ENCODE data around the gene NCOA3. TPM values are rescaled to one million over a fixed set of nuclear protein-coding genes. Genes with fewer than 3 reads are reported as not detected.

The NCOA3 gene
- total RNA-seq, 1 experiment from 2014 or later: 25.9 TPM

DNA sequence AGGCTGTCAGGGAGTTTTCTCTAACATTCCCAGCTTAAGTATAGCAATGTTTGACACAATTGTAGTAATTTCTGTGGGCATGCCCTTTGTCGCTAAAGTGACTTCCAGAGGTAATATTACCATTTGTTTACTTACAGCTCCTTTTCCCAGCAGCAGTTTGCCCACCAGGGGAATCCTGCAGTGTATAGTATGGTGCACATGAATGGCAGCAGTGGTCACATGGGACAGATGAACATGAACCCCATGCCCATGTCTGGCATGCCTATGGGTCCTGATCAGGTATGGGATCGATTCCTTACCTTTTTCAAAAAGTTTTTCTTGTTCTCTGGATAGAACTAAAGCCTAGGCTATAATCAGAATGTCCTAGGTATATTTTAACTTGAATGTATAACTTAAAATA, 151.1 kb downstream of the NCOA3 start:
- no peaks in the 10 kb centered on the region for H3K27me3 ChIP-seq (ENCODE audit: insufficient read depth, low read length)
- H2AFZ ChIP-seq (ENCODE audit: low read depth, low read length, poor library complexity, severe bottlenecking): no peak overlapping the region
- no peaks in the 10 kb centered on the region for H4K20me1 ChIP-seq (ENCODE audit: insufficient read depth)
- DNase-seq (ENCODE audit: low read depth, low spot score) (no peak), ATAC-seq (no peak)
- no TSS peak for BruUV-seq (replicated peaks)
- no peak overlapping the region for H3K9ac ChIP-seq (ENCODE audit: low read length)
- TF ChIP-seq POLR2AphosphoS5 (IDR thresholded peaks at IDR 0.05; ENCODE audit: low read depth, low read length) (no peak), CBX3 (IDR thresholded peaks at IDR 0.05; ENCODE audit: low read depth) (no peak), POLR2A (IDR thresholded peaks at IDR 0.05; ENCODE audit: borderline replicate concordance, extremely low read depth, insufficient read depth, insufficient read length) (no peak), SIN3A (IDR thresholded peaks at IDR 0.05; ENCODE audit: low read depth) (no peak)
- TF ChIP-seq, protein P1, sequence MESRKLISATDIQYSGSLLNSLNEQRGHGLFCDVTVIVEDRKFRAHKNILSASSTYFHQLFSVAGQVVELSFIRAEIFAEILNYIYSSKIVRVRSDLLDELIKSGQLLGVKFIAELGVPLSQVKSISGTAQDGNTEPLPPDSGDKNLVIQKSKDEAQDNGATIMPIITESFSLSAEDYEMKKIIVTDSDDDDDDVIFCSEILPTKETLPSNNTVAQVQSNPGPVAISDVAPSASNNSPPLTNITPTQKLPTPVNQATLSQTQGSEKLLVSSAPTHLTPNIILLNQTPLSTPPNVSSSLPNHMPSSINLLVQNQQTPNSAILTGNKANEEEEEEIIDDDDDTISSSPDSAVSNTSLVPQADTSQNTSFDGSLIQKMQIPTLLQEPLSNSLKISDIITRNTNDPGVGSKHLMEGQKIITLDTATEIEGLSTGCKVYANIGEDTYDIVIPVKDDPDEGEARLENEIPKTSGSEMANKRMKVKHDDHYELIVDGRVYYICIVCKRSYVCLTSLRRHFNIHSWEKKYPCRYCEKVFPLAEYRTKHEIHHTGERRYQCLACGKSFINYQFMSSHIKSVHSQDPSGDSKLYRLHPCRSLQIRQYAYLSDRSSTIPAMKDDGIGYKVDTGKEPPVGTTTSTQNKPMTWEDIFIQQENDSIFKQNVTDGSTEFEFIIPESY (IDR thresholded peaks at IDR 0.05; ENCODE audit: extremely low read depth, insufficient replicate concordance, low read length): no peak
- TF ChIP-seq, protein P2, sequence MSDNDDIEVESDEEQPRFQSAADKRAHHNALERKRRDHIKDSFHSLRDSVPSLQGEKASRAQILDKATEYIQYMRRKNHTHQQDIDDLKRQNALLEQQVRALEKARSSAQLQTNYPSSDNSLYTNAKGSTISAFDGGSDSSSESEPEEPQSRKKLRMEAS (IDR thresholded peaks at IDR 0.05): no peak
- no peak overlapping the region for H3K4me2 ChIP-seq (ENCODE audit: low read length)
- ChIA-PET RAD21 (ENCODE audit: low non-redundant PET in 1 of 2, low total read pairs in 2 of 2, uncharacterized antibody in 2 of 2, unreplicated experiment in 2 of 2) (no interaction called here), CTCF (no interaction called here), POLR2A (no interaction called here)
- H3K9me2 ChIP-seq (ENCODE audit: insufficient read depth): no peaks in the 10 kb centered on the region
- intact Hi-C loops (cut with micrococcal nuclease): no loop called here
- H3K36me3 ChIP-seq (ENCODE audit: control insufficient read depth in 1 of 2, insufficient read depth in 2 of 2, low read length in 2 of 2): peaks cover 14 to 17% of the 10 kb centered on the region in 2 experiments; a peak in 3 of 4 replicates
- H3K79me2 ChIP-seq (ENCODE audit: insufficient read depth, low read length): no peaks in the 10 kb centered on the region
- H3K9me3 ChIP-seq (ENCODE audit: control insufficient read depth in 1 of 2, insufficient read depth in 1 of 2, low read depth in 1 of 2, low read length in 2 of 2): no peaks in the 10 kb centered on the region
- no peak overlapping the region for H3K4me3 ChIP-seq (replicated peaks in 1 of 2; ENCODE audit: low read depth in 1 of 2, low read length in 2 of 2)
- no peak overlapping the region for H3K27ac ChIP-seq (ENCODE audit: low read depth, low read length)
- H3K4me1 ChIP-seq (ENCODE audit: control insufficient read depth in 1 of 2, insufficient read depth in 2 of 2, low read length in 2 of 2): no peaks in the 10 kb centered on the region

DNA sequence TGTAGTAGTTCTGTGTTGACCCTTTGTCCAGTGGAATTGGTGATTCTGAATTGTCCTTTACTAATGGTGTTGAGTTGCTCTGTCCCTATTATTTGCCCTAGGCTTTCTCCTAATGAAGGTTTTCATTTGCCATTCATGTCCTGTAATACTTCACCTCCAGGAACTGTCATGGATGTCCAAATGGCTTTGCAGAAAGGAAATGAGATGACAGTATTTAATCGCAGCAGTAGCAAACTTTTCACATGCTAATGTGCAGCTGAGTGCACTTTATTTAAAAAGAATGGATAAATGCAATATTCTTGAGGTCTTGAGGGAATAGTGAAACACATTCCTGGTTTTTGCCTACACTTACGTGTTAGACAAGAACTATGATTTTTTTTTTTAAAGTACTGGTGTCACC, 152.2 kb downstream of the NCOA3 start:
- no peak overlapping the region for H3K4me3 ChIP-seq (replicated peaks in 1 of 2; ENCODE audit: low read depth in 1 of 2, low read length in 2 of 2)
- intact Hi-C loops (cut with micrococcal nuclease): no loop called here
- no peaks in the 10 kb centered on the region for H3K4me1 ChIP-seq (ENCODE audit: control insufficient read depth in 1 of 2, insufficient read depth in 2 of 2, low read length in 2 of 2)
- H3K36me3 ChIP-seq (ENCODE audit: control insufficient read depth in 1 of 2, insufficient read depth in 2 of 2, low read length in 2 of 2): peaks cover 14% of the 10 kb centered on the region in 2 experiments; a peak in 3 of 4 replicates
- no TSS peak for BruUV-seq (replicated peaks)
- H3K9me2 ChIP-seq (ENCODE audit: insufficient read depth): no peaks in the 10 kb centered on the region
- ChIA-PET RAD21 (ENCODE audit: low non-redundant PET in 1 of 2, low total read pairs in 2 of 2, uncharacterized antibody in 2 of 2, unreplicated experiment in 2 of 2) (no interaction called here), POLR2A (no interaction called here), CTCF (no interaction called here)
- no peaks in the 10 kb centered on the region for H3K9me3 ChIP-seq (ENCODE audit: control insufficient read depth in 1 of 2, insufficient read depth in 1 of 2, low read depth in 1 of 2, low read length in 2 of 2)
- H3K27me3 ChIP-seq (ENCODE audit: insufficient read depth, low read length): no peaks in the 10 kb centered on the region
- H3K4me2 ChIP-seq (ENCODE audit: low read length): no peak overlapping the region
- no peaks in the 10 kb centered on the region for H3K79me2 ChIP-seq (ENCODE audit: insufficient read depth, low read length)
- H2AFZ ChIP-seq (ENCODE audit: low read depth, low read length, poor library complexity, severe bottlenecking): no peak overlapping the region
- DNase-seq (ENCODE audit: low read depth, low spot score) (no peak), ATAC-seq (no peak)
- no peak overlapping the region for H3K9ac ChIP-seq (ENCODE audit: low read length)
- no peaks in the 10 kb centered on the region for H4K20me1 ChIP-seq (ENCODE audit: insufficient read depth)
- H3K27ac ChIP-seq (ENCODE audit: low read depth, low read length): no peak overlapping the region
- TF ChIP-seq FOSL1 (IDR thresholded peaks at IDR 0.05; ENCODE audit: low read depth): no peak
- no peak for TF ChIP-seq EGR1 (IDR thresholded peaks at IDR 0.05; ENCODE audit: low read depth)
- no peak for TF ChIP-seq ZFX (IDR thresholded peaks at IDR 0.05)
- TF ChIP-seq, protein P3, sequence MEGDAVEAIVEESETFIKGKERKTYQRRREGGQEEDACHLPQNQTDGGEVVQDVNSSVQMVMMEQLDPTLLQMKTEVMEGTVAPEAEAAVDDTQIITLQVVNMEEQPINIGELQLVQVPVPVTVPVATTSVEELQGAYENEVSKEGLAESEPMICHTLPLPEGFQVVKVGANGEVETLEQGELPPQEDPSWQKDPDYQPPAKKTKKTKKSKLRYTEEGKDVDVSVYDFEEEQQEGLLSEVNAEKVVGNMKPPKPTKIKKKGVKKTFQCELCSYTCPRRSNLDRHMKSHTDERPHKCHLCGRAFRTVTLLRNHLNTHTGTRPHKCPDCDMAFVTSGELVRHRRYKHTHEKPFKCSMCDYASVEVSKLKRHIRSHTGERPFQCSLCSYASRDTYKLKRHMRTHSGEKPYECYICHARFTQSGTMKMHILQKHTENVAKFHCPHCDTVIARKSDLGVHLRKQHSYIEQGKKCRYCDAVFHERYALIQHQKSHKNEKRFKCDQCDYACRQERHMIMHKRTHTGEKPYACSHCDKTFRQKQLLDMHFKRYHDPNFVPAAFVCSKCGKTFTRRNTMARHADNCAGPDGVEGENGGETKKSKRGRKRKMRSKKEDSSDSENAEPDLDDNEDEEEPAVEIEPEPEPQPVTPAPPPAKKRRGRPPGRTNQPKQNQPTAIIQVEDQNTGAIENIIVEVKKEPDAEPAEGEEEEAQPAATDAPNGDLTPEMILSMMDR (IDR thresholded peaks at IDR 0.05 in 2 of 3, conservative IDR thresholded peaks at IDR 0.05 in 1 of 3; ENCODE audit: borderline replicate concordance in 1 of 3, insufficient read depth in 1 of 3, low read depth in 2 of 3, low read length in 2 of 3): no peak
- TF ChIP-seq EZH2phosphoT487 (IDR thresholded peaks at IDR 0.05; ENCODE audit: borderline replicate concordance): no peak
- TF ChIP-seq, protein P2 (IDR thresholded peaks at IDR 0.05): no peak
- TF ChIP-seq ZNF274 (IDR thresholded peaks at IDR 0.05; ENCODE audit: low read depth, low read length): no peak
- TF ChIP-seq ELF1 (IDR thresholded peaks at IDR 0.05; ENCODE audit: borderline replicate concordance, low read depth): no peak
- no peak for TF ChIP-seq CBX3 (IDR thresholded peaks at IDR 0.05; ENCODE audit: low read depth)
- no peak for TF ChIP-seq POLR2AphosphoS5 (IDR thresholded peaks at IDR 0.05; ENCODE audit: low read depth, low read length)
- TF ChIP-seq SRF (IDR thresholded peaks at IDR 0.05; ENCODE audit: low read depth): no peak

All from HCT116 (cell line).